PC-9 (cell line): Measurements from ENCODE around the gene RPS2. TPM values are rescaled to one million over a fixed set of nuclear protein-coding genes. Genes with fewer than 3 reads are reported as not detected.

Experiments
- BruUV-seq: library from RNA; stranded (reverse); fragments of 400-500 nt; replicated peaks from 2 replicates; lab custom pipeline; 2021; lab: Mats Ljungman, UMichigan
- CTCF ChIA-PET: fragments of 300-600 bp; sonication (Branson Sonifier 250); formaldehyde crosslinking; loops from one replicate; lab custom pipeline; 2022; ENCODE audit warnings: antibody characterized with exemption; lab: Charles Lee
- POLR2A ChIA-PET: fragments of 300-600 bp; sonication (Branson Sonifier 250); formaldehyde crosslinking; loops from one replicate; lab custom pipeline; 2022; ENCODE audit warnings: antibody characterized with exemption; ENCODE audit not compliant: unreplicated experiment; lab: Charles Lee
- DNase-seq, 2 experiments: peaks; one replicate each; pipeline versions ENCODE4 v3.0.0 to v3.0.0-alpha.2; 2015 to 2022; ENCODE audit warnings: mixed read lengths in 1 of 2
- H2AFZ ChIP-seq: fragments of 200-600 bp; sonication (generic); 2 replicates; pipeline ENCODE4 v1.8.1; 2017; ENCODE audit warnings: antibody characterized with exemption
- H3F3A ChIP-seq: fragments of 200-600 bp; sonication (generic); 2 replicates; pipeline ENCODE4 v1.8.1; 2017; ENCODE audit warnings: antibody characterized with exemption, mild to moderate bottlenecking, low read depth; ENCODE audit not compliant: insufficient read depth
- H3K27ac ChIP-seq: fragments of 200-600 bp; sonication (generic); 2 replicates; pipeline ENCODE4 v1.6.1; 2016; ENCODE audit warnings: mixed run types
- H3K27me3 ChIP-seq: fragments of 200-600 bp; sonication (generic); 2 replicates; pipeline ENCODE4 v1.6.1; 2016; ENCODE audit warnings: low read depth, mixed run types; ENCODE audit not compliant: insufficient read depth
- H3K36me3 ChIP-seq: fragments of 200-600 bp; sonication (generic); 2 replicates; pipeline ENCODE4 v1.6.1; 2016; ENCODE audit warnings: low read depth, mixed run types
- H3K4me1 ChIP-seq: fragments of 200-600 bp; sonication (generic); replicated peaks from 2 replicates; pipeline ENCODE4 v1.6.1; 2016; ENCODE audit warnings: mixed run types; ENCODE audit not compliant: insufficient read depth
- H3K4me2 ChIP-seq: fragments of 200-600 bp; sonication (generic); 2 replicates; pipeline ENCODE4 v1.6.1; 2017; ENCODE audit warnings: mixed run types
- H3K4me3 ChIP-seq: fragments of 200-600 bp; sonication (generic); 2 replicates; pipeline ENCODE4 v1.6.1; 2016; ENCODE audit warnings: mixed run types
- H3K79me2 ChIP-seq: fragments of 200-600 bp; sonication (generic); 2 replicates; pipeline ENCODE4 v1.6.1; 2017; ENCODE audit warnings: low read depth, mixed run types
- H3K9me2 ChIP-seq: fragments of 200-600 bp; sonication (generic); 2 replicates; pipeline ENCODE4 v1.8.1; 2017; ENCODE audit warnings: mild to moderate bottlenecking; ENCODE audit not compliant: insufficient read depth
- H3K9me3 ChIP-seq: fragments of 200-600 bp; sonication (generic); 2 replicates; pipeline ENCODE4 v1.8.1; 2016; ENCODE audit warnings: low read depth; ENCODE audit not compliant: insufficient read depth
- H4K20me1 ChIP-seq: fragments of 200-600 bp; sonication (generic); 2 replicates; pipeline ENCODE4 v1.8.1; 2017; ENCODE audit not compliant: insufficient read depth
- EZH2 ChIP-seq: fragments of 200-600 bp; sonication (generic); IDR thresholded peaks from 2 replicates; pipeline ENCODE4 v1.8.0; 2017; ENCODE audit warnings: antibody characterized with exemption, low read depth
- intact Hi-C: fragments of 100-400 bp; cut with micrococcal nuclease; formaldehyde crosslinking; loops from one replicate; pipeline ENCODE4 v1.10.0; 2022; ENCODE audit not compliant: unreplicated experiment
- total RNA-seq: library from RNA; stranded (reverse); gene quantifications from 2 replicates; pipeline ENCODE4 v1.2.3, GENCODE V29; 2021
- TF ChIP-seq, protein P1 (sequence below): fragments of 200-600 bp; sonication (generic); conservative IDR thresholded peaks from 2 replicates; pipeline ENCODE4 v1.6.1; 2017; ENCODE audit warnings: mixed run types, antibody characterized with exemption, mild to moderate bottlenecking, moderate library complexity

RPS2 gene
- total RNA-seq, 1 experiment from 2014 or later, result 3,808 TPM

GRCh38 chr16:1990351-1991134 lies 25.9 kb upstream of the RPS2 start:
- Histone ChIP-seq H3K79me2 (peaks cover 4% of the 10 kb centered on the region), H3K9me2 (no peaks in the 10 kb centered on the region), H2AFZ (peak overlapping the region; percentile 65; the same call in 1 of the 2 replicates), H3K4me1 (peaks cover 32% of the 10 kb centered on the region), H3K4me3 (peak overlapping the region; percentile 45), H3K36me3 (no peaks in the 10 kb centered on the region; the same call in 1 of the 2 replicates), H4K20me1 (no peaks in the 10 kb centered on the region), H3K4me2 (peak overlapping the region; percentile 81), H3K27ac (no peak overlapping the region), H3K27me3 (no peaks in the 10 kb centered on the region), H3K9me3 (no peaks in the 10 kb centered on the region), H3F3A (peaks cover 61% of the 10 kb centered on the region)
- intact Hi-C loops, result no loop called here
- no peak for DNase-seq
- ChIA-PET CTCF (no interaction called here), POLR2A (no interaction called here)
- TSS peak; percentile 17 for BruUV-seq
- no peak for TF ChIP-seq EZH2
- TF ChIP-seq, protein P1, sequence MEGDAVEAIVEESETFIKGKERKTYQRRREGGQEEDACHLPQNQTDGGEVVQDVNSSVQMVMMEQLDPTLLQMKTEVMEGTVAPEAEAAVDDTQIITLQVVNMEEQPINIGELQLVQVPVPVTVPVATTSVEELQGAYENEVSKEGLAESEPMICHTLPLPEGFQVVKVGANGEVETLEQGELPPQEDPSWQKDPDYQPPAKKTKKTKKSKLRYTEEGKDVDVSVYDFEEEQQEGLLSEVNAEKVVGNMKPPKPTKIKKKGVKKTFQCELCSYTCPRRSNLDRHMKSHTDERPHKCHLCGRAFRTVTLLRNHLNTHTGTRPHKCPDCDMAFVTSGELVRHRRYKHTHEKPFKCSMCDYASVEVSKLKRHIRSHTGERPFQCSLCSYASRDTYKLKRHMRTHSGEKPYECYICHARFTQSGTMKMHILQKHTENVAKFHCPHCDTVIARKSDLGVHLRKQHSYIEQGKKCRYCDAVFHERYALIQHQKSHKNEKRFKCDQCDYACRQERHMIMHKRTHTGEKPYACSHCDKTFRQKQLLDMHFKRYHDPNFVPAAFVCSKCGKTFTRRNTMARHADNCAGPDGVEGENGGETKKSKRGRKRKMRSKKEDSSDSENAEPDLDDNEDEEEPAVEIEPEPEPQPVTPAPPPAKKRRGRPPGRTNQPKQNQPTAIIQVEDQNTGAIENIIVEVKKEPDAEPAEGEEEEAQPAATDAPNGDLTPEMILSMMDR, result no peak

- H3K27ac ChIP-seq, result no peak overlapping the region
- H3K79me2 ChIP-seq, result peaks cover 9% of the 10 kb centered on the region
- no peaks in the 10 kb centered on the region for H3K9me2 ChIP-seq
- CTCF ChIA-PET, result no interaction called here
- POLR2A ChIA-PET, result no interaction called here
- H3K4me1 ChIP-seq, result peaks cover 37% of the 10 kb centered on the region
- no peaks in the 10 kb centered on the region for H3K27me3 ChIP-seq
- H3K36me3 ChIP-seq, result no peaks in the 10 kb centered on the region; the same call in 1 of the 2 replicates
- no peak for DNase-seq
- no peaks in the 10 kb centered on the region for H4K20me1 ChIP-seq
- BruUV-seq, result no TSS peak
- TF ChIP-seq, protein P1, result no peak
- no peak for TF ChIP-seq EZH2
- peaks cover 60% of the 10 kb centered on the region for H3F3A ChIP-seq
- H3K4me2 ChIP-seq, result peak overlapping the region; percentile 81
- intact Hi-C loops, result no loop called here
- no peak overlapping the region for H2AFZ ChIP-seq
- H3K4me3 ChIP-seq, result peak overlapping the region; percentile 45; the same call in 1 of the 2 replicates
- H3K9me3 ChIP-seq, result no peaks in the 10 kb centered on the region
Measured at GRCh38 chr16:1990101-1990350, 25.4 kb upstream of the RPS2 start.

DNA sequence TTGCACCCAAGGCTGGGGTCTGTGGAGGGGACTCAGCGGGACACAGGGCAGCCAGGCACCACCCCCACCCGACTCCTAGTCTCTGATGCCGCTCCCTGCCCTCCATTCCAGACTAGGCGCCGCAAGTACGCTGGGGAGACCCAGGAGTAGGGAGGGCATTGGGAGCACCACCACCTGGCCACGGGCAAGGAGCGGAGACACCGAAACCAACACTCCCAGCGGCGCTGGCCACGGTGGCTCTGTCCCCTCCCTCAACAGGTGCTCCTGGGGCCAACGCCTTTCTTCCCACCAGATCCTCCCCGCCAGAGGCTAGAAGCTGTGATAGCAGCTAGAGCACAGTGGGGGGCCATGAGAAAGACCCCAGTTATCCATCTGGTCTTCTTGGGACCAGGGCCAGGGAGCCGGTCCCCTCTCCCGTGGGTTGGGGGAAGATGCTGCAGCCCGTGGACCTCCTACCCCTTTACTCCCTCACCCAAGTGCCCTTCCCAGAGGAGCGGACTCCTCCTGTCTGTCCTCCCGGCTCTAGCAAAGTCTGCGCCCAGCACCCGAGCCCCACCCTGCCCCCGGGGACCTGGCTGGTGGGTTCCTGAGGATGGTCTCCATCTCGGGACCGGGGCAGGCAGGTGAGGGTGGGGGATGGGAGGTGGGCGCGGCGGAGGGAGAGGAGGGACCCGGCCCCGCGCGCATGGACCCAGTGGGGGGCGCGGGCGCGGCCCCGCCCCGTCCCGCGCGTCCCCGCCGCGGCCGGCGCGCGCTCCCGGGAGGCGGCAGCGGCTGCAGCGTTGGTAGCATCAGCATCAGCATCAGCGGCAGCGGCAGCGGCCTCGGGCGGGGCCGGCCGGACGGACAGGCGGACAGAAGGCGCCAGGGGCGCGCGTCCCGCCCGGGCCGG lies 24.8 kb upstream of the RPS2 start, which contains the start of gene SYNGR3:
Gene SYNGR3, plus strand, starts transcription at position 762 of the 892 bp plus-strand sequence. CDS start 133 bp downstream, outside the sequence.
- no peak within 1 kb of the TSS for H3K27ac ChIP-seq
- POLR2A ChIA-PET, result no interaction called here
- H3K79me2 ChIP-seq, result peaks cover 15% of the 10 kb centered on the region
- H2AFZ ChIP-seq, result peak within 1 kb of the TSS; percentile 65; the same call in 1 of the 2 replicates
- no TSS peak for BruUV-seq
- no peaks in the 10 kb centered on the region for H3K9me2 ChIP-seq
- H3K36me3 ChIP-seq, result no peaks in the 10 kb centered on the region; the same call in 1 of the 2 replicates
- CTCF ChIA-PET, result no interaction called here
- no peaks in the 10 kb centered on the region for H3K27me3 ChIP-seq
- H3F3A ChIP-seq, result peaks cover 63% of the 10 kb centered on the region
- no peaks in the 10 kb centered on the region for H4K20me1 ChIP-seq
- H3K9me3 ChIP-seq, result no peaks in the 10 kb centered on the region
- TF ChIP-seq, protein P1, result no peak
- no peak for TF ChIP-seq EZH2
- peak within 1 kb of the TSS; percentile 45 for H3K4me3 ChIP-seq
- intact Hi-C loops, result no loop called here
- peak within 1 kb of the TSS; percentile 81 for H3K4me2 ChIP-seq
- H3K4me1 ChIP-seq, result peaks cover 39% of the 10 kb centered on the region
- no peak for DNase-seq
